Keratinocyte (primary cell): Measurements from ENCODE around the gene C2orf78.

ENCODE experiments used
- EZH2 ChIP-seq: IDR thresholded peaks from one replicate; pipeline ENCODE4 v1.6.1; 2012; ENCODE audit warnings: inconsistent platforms, mild to moderate bottlenecking, low read length, moderate library complexity
- TF ChIP-seq, protein P1 (sequence below), 3 experiments: IDR thresholded peaks in 1 of 3; conservative IDR thresholded peaks in 1 of 3; optimal IDR thresholded peaks in 1 of 3; 2 replicates in 2 of 3; 3 replicates in 1 of 3; pipeline versions ENCODE3 to v1.5.1; 2011; ENCODE audit warnings: low read length in 3 of 3, mild to moderate bottlenecking in 3 of 3, moderate library complexity in 2 of 3, control low read depth in 1 of 3, inconsistent platforms in 1 of 3; ENCODE audit not compliant: insufficient read depth in 2 of 3; ENCODE audit errors: extremely low read depth in 1 of 3

DNA sequence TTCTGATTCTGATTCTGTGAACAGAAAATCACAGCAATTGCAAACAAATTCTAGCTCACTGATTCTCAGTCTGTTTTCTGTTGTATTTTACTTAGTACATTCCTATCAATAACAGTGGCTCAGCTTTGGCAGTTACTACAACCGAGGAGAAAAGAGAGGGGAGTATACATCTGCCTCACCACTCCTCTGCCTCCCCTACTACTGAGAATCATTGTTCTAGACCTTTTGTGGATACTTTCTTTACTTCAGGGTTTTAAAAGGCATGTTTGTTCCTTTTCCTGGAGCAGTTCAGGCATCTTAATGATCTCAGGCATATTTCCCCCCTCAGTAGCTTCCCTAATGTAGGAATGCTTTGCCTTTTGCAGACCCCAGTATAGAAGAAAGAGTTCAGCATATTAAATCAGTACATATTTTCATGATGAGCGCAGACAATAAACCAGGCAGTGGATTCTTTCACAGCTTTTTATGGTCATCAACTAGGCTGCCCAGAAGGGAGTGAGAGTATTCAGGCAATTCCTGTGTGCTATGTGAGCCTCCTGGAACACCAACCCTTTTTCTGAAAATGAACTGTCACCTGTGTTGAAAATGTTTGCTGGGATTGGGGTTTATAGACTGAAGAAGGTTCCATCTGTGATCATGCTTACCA, 55.0 kb downstream of the C2orf78 start:
- TF ChIP-seq, protein P1, sequence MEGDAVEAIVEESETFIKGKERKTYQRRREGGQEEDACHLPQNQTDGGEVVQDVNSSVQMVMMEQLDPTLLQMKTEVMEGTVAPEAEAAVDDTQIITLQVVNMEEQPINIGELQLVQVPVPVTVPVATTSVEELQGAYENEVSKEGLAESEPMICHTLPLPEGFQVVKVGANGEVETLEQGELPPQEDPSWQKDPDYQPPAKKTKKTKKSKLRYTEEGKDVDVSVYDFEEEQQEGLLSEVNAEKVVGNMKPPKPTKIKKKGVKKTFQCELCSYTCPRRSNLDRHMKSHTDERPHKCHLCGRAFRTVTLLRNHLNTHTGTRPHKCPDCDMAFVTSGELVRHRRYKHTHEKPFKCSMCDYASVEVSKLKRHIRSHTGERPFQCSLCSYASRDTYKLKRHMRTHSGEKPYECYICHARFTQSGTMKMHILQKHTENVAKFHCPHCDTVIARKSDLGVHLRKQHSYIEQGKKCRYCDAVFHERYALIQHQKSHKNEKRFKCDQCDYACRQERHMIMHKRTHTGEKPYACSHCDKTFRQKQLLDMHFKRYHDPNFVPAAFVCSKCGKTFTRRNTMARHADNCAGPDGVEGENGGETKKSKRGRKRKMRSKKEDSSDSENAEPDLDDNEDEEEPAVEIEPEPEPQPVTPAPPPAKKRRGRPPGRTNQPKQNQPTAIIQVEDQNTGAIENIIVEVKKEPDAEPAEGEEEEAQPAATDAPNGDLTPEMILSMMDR (optimal IDR thresholded peaks at IDR 0.05 in 1 of 3, IDR thresholded peaks at IDR 0.05 in 1 of 3, conservative IDR thresholded peaks at IDR 0.05 in 1 of 3; ENCODE audit: extremely low read depth in 1 of 3, insufficient read depth in 2 of 3, low read length in 3 of 3) = no peak
- TF ChIP-seq EZH2 = no peak
